ENCODE measurements around the gene RBM39. TPM values are rescaled to one million over a fixed set of nuclear protein-coding genes. Genes with fewer than 3 reads are reported as not detected.

RBM39 gene
- total RNA-seq, 1 donor from 2014 or later, result 488 TPM

GRCh38 chr20:35734374-35734773 lies 7.7 kb downstream of the RBM39 start:
- Mint-ChIP-seq H3K36me3 (peaks cover 36% of the 10 kb centered on the region), H3K4me1 (peaks cover 34% of the 10 kb centered on the region), H3K27me3 (ENCODE audit: low read depth) (no peaks in the 10 kb centered on the region), H3K4me3 (no peak overlapping the region), H3K9me3 (no peaks in the 10 kb centered on the region), H3K27ac (no peak overlapping the region)
- no peak for DNase-seq (ENCODE audit: low spot score in 2 of 2, unreplicated experiment in 2 of 2)
- TF ChIP-seq CTCF (IDR thresholded peaks at IDR 0.05; ENCODE audit: unreplicated experiment), result no peak

- peaks cover 24% of the 10 kb centered on the region for H3K4me1 Mint-ChIP-seq
- no peak for DNase-seq (ENCODE audit: low spot score in 2 of 2, unreplicated experiment in 2 of 2)
- no peak for TF ChIP-seq CTCF (IDR thresholded peaks at IDR 0.05; ENCODE audit: unreplicated experiment)
- H3K4me3 Mint-ChIP-seq, result no peak overlapping the region
- H3K9me3 Mint-ChIP-seq, result no peaks in the 10 kb centered on the region
- H3K36me3 Mint-ChIP-seq, result peaks cover 24% of the 10 kb centered on the region
- no peaks in the 10 kb centered on the region for H3K27me3 Mint-ChIP-seq (ENCODE audit: low read depth)
- H3K27ac Mint-ChIP-seq, result no peak overlapping the region
These were observed 9.4 kb downstream of the RBM39 start for GRCh38 chr20:35732644-35732982.

GRCh38 chr20:35731862-35732643 lies 10.0 kb downstream of the RBM39 start:
- Mint-ChIP-seq H3K9me3 (no peaks in the 10 kb centered on the region), H3K36me3 (peaks cover 24% of the 10 kb centered on the region), H3K27me3 (ENCODE audit: low read depth) (no peaks in the 10 kb centered on the region), H3K27ac (no peak overlapping the region), H3K4me3 (no peak overlapping the region), H3K4me1 (peaks cover 24% of the 10 kb centered on the region)
- no peak for TF ChIP-seq CTCF (IDR thresholded peaks at IDR 0.05; ENCODE audit: unreplicated experiment)
- DNase-seq (ENCODE audit: low spot score in 2 of 2, unreplicated experiment in 2 of 2), result no peak

GRCh38 chr20:35731469-35731788 lies 10.6 kb downstream of the RBM39 start:
- peaks cover 23% of the 10 kb centered on the region for H3K4me1 Mint-ChIP-seq
- no peak for TF ChIP-seq CTCF (IDR thresholded peaks at IDR 0.05; ENCODE audit: unreplicated experiment)
- no peak for DNase-seq (ENCODE audit: low spot score in 2 of 2, unreplicated experiment in 2 of 2)
- H3K4me3 Mint-ChIP-seq, result no peak overlapping the region
- peaks cover 29% of the 10 kb centered on the region for H3K36me3 Mint-ChIP-seq
- no peaks in the 10 kb centered on the region for H3K27me3 Mint-ChIP-seq (ENCODE audit: low read depth)
- no peak overlapping the region for H3K27ac Mint-ChIP-seq
- H3K9me3 Mint-ChIP-seq, result no peaks in the 10 kb centered on the region

GRCh38 chr20:35730583-35731468 lies 11.2 kb downstream of the RBM39 start:
- TF ChIP-seq CTCF (IDR thresholded peaks at IDR 0.05; ENCODE audit: unreplicated experiment), result no peak
- no peak overlapping the region for H3K4me3 Mint-ChIP-seq
- DNase-seq (ENCODE audit: low spot score in 2 of 2, unreplicated experiment in 2 of 2), result no peak
- peaks cover 26% of the 10 kb centered on the region for H3K36me3 Mint-ChIP-seq
- peaks cover 17% of the 10 kb centered on the region for H3K4me1 Mint-ChIP-seq
- no peaks in the 10 kb centered on the region for H3K9me3 Mint-ChIP-seq
- no peak overlapping the region for H3K27ac Mint-ChIP-seq
- no peaks in the 10 kb centered on the region for H3K27me3 Mint-ChIP-seq (ENCODE audit: low read depth)

Measured in mesothelial cell of epicardium (in vitro differentiated cells).